BLaER1 (cell line): ENCODE data around the gene SYNGAP1.
"Not testable (repeated sequence)": the region's sequence is repeated elsewhere in the genome, so short reads cannot be mapped to it uniquely, and the experiment has no call there.

Experiments
- H3K27ac ChIP-seq: shearing (Covaris generic); formaldehyde crosslinking; 2 replicates; pipeline ENCODE4 v1.8.1; 2022
- H3K27me3 ChIP-seq: shearing (Covaris generic); formaldehyde crosslinking; 2 replicates; pipeline ENCODE4 v1.8.1; 2022
- H3K36me3 ChIP-seq: shearing (Covaris generic); formaldehyde crosslinking; 2 replicates; pipeline ENCODE4 v1.8.1; 2022
- H3K4me1 ChIP-seq: shearing (Covaris generic); formaldehyde crosslinking; 2 replicates; pipeline ENCODE4 v1.8.1; 2022
- H3K4me2 ChIP-seq: shearing (Covaris generic); formaldehyde crosslinking; 2 replicates; pipeline ENCODE4 v1.8.1; 2022
- H3K4me3 ChIP-seq: shearing (Covaris generic); formaldehyde crosslinking; 2 replicates; pipeline ENCODE4 v1.8.1; 2022
- H3K9ac ChIP-seq: shearing (Covaris generic); formaldehyde crosslinking; 2 replicates; pipeline ENCODE4 v1.8.1; 2022
- H3K9me3 ChIP-seq: shearing (Covaris generic); formaldehyde crosslinking; 2 replicates; pipeline ENCODE4 v1.8.1; 2022
- H4K20me1 ChIP-seq: shearing (Covaris generic); formaldehyde crosslinking; 2 replicates; pipeline ENCODE4 v1.8.1; 2022
- Cebpa-rat ChIP-seq: shearing (Covaris generic); IDR thresholded peaks from 2 replicates; pipeline ENCODE4 v1.8.1; 2022

SYNGAP1 gene

DNA sequence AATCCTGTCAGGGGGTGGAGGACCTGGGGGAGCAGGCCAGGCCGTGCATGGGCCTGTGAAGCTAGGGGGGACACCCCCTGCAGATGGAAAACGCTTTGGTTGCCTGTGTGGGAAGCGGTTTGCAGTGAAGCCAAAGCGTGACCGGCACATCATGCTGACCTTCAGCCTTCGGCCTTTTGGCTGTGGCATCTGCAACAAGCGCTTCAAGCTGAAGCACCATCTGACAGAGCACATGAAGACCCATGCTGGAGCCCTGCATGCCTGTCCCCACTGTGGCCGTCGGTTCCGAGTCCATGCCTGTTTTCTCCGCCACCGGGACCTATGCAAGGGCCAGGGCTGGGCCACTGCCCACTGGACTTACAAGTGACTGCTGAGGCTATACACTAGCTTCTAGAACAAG is 36.3 kb downstream of the SYNGAP1 start:
- H4K20me1 ChIP-seq = peaks cover 5% of the 10 kb centered on the region; the same call in 1 of the 2 replicates
- no peak overlapping the region for H3K27ac ChIP-seq
- peaks cover 22% of the 10 kb centered on the region for H3K4me1 ChIP-seq
- no peaks in the 10 kb centered on the region for H3K9me3 ChIP-seq
- H3K9ac ChIP-seq = no peak overlapping the region
- H3K4me2 ChIP-seq = no peak overlapping the region
- peaks cover 30% of the 10 kb centered on the region for H3K36me3 ChIP-seq
- no peak overlapping the region for H3K4me3 ChIP-seq
- no peak for TF ChIP-seq Cebpa-rat
- H3K27me3 ChIP-seq = no peaks in the 10 kb centered on the region

GRCh38 chr6:33458676-33459075 is 38.8 kb downstream of the SYNGAP1 start:
- no peak overlapping the region for H3K27ac ChIP-seq
- H4K20me1 ChIP-seq = peaks cover 5% of the 10 kb centered on the region; the same call in 1 of the 2 replicates
- no peaks in the 10 kb centered on the region for H3K9me3 ChIP-seq
- no peak for TF ChIP-seq Cebpa-rat
- peaks cover 27% of the 10 kb centered on the region for H3K36me3 ChIP-seq
- H3K9ac ChIP-seq = no peak overlapping the region
- no peaks in the 10 kb centered on the region for H3K27me3 ChIP-seq
- peaks cover 13% of the 10 kb centered on the region for H3K4me1 ChIP-seq
- H3K4me2 ChIP-seq = no peak overlapping the region
- H3K4me3 ChIP-seq = no peak overlapping the region

DNA sequence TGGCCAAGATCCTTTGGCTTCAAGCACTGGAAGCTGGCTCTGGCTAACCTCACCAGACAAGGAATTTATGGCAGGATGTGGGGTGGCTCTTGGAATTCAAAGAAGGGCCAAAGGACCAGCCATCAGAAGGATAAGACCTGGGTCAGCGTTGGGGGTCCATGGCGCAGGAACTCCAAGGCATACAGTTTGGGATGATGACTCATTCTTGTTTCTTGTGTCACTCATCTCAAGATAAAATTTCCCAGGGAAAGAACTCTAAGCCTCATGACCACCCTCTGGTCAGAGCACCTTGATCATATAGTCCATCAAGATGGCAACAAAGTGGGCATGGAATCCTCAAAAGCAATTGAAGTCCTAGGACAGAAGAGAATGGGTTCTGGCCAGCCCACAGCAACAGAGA is 39.4 kb downstream of the SYNGAP1 start:
- H3K27ac ChIP-seq = no peak overlapping the region
- no peak overlapping the region for H3K4me3 ChIP-seq
- H3K36me3 ChIP-seq = peaks cover 27% of the 10 kb centered on the region
- no peak overlapping the region for H3K9ac ChIP-seq
- H3K9me3 ChIP-seq = no peaks in the 10 kb centered on the region
- no peaks in the 10 kb centered on the region for H3K27me3 ChIP-seq
- peaks cover 12% of the 10 kb centered on the region for H3K4me1 ChIP-seq
- peaks cover 5% of the 10 kb centered on the region; the same call in 1 of the 2 replicates for H4K20me1 ChIP-seq
- no peak for TF ChIP-seq Cebpa-rat
- no peak overlapping the region for H3K4me2 ChIP-seq

GRCh38 chr6:33466075-33466735 is 46.3 kb downstream of the SYNGAP1 start:
- H3K4me3 ChIP-seq = no peak overlapping the region
- no peak for TF ChIP-seq Cebpa-rat
- no peak overlapping the region for H3K27ac ChIP-seq
- H3K36me3 ChIP-seq = no peaks in the 10 kb centered on the region
- no peak overlapping the region for H3K4me2 ChIP-seq
- no peaks in the 10 kb centered on the region for H3K4me1 ChIP-seq
- no peaks in the 10 kb centered on the region for H3K27me3 ChIP-seq
- peaks cover 8% of the 10 kb centered on the region; the same call in 1 of the 2 replicates for H3K9me3 ChIP-seq
- H4K20me1 ChIP-seq = no peaks in the 10 kb centered on the region
- H3K9ac ChIP-seq = no peak overlapping the region

GRCh38 chr6:33467091-33467490 is 47.2 kb downstream of the SYNGAP1 start:
- Histone ChIP-seq H3K9me3 (peaks cover 8% of the 10 kb centered on the region; the same call in 1 of the 2 replicates), H3K27me3 (no peaks in the 10 kb centered on the region), H3K4me3 (no peak overlapping the region), H3K9ac (no peak overlapping the region), H3K4me1 (no peaks in the 10 kb centered on the region), H4K20me1 (no peaks in the 10 kb centered on the region), H3K36me3 (no peaks in the 10 kb centered on the region), H3K4me2 (no peak overlapping the region), H3K27ac (no peak overlapping the region)
- no peak for TF ChIP-seq Cebpa-rat

DNA sequence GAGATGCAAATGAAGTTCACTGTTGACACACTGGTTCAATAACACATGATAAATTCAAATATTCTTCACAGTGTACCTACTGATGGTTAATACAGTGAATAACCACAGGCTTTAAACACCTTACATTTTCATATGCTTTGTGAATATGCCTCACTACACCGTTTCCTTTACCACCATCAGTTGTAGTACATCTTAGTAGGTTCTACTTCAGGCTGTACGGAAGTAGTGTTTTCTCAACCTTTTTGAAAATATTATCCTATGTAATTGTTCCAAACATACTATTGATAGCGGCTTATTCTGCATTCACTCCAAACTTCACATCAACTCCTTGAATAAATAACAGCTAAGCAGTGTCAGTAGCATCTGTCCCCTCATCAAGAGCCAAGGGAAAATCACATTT is 49.8 kb downstream of the SYNGAP1 start:
- H3K4me1 ChIP-seq = no peaks in the 10 kb centered on the region
- H3K36me3 ChIP-seq = no peaks in the 10 kb centered on the region
- H3K4me2 ChIP-seq = no peak overlapping the region
- no peak overlapping the region for H3K4me3 ChIP-seq
- no peaks in the 10 kb centered on the region for H4K20me1 ChIP-seq
- H3K9ac ChIP-seq = no peak overlapping the region
- H3K9me3 ChIP-seq = peaks cover 8% of the 10 kb centered on the region; the same call in 1 of the 2 replicates
- no peaks in the 10 kb centered on the region for H3K27me3 ChIP-seq
- no peak for TF ChIP-seq Cebpa-rat
- H3K27ac ChIP-seq = no peak overlapping the region

GRCh38 chr6:33477864-33478263 is 58.0 kb downstream of the SYNGAP1 start:
- H3K27me3 ChIP-seq = no peaks in the 10 kb centered on the region
- no peak overlapping the region for H3K4me3 ChIP-seq
- no peak overlapping the region for H3K4me2 ChIP-seq
- H3K36me3 ChIP-seq = no peaks in the 10 kb centered on the region
- TF ChIP-seq Cebpa-rat = no peak
- H3K4me1 ChIP-seq = no peaks in the 10 kb centered on the region
- H3K9ac ChIP-seq = no peak overlapping the region
- H4K20me1 ChIP-seq = no peaks in the 10 kb centered on the region
- H3K9me3 ChIP-seq = no peaks in the 10 kb centered on the region
- no peak overlapping the region for H3K27ac ChIP-seq

DNA sequence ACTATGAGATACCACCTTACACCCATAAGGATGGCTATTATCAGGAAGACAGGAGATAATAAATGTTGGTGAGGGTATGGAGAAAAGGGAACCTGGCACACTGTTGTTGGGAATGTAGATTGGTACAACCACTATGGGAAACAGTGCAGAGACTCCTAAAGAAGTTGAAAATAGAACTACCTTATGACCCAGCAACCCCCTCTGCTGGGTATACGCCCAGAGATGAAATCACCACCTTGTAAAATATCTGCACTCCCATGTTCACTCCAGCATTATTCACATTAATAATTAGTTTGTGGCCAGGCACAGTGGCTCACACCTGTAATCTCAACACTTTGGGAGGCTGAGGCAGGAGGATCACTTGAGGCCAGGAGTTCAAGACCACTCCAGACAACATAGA is 61.3 kb downstream of the SYNGAP1 start:
- TF ChIP-seq Cebpa-rat = no peak
- Histone ChIP-seq H3K4me1 (no peaks in the 10 kb centered on the region), H3K27me3 (no peaks in the 10 kb centered on the region), H3K4me3 (no peak overlapping the region), H3K36me3 (no peaks in the 10 kb centered on the region), H3K4me2 (no peak overlapping the region), H3K9ac (no peak overlapping the region), H3K9me3 (peaks cover 4% of the 10 kb centered on the region; the same call in 1 of the 2 replicates), H3K27ac (no peak overlapping the region), H4K20me1 (no peaks in the 10 kb centered on the region)

- H3K27ac ChIP-seq, H3K9ac ChIP-seq, H4K20me1 ChIP-seq, H3K4me1 ChIP-seq, H3K36me3 ChIP-seq, H3K4me3 ChIP-seq, H3K4me2 ChIP-seq, H3K27me3 ChIP-seq, H3K9me3 ChIP-seq: not testable (repeated sequence)
Observed at GRCh38 chr6:33482620-33483019, 62.8 kb downstream of the SYNGAP1 start.

DNA sequence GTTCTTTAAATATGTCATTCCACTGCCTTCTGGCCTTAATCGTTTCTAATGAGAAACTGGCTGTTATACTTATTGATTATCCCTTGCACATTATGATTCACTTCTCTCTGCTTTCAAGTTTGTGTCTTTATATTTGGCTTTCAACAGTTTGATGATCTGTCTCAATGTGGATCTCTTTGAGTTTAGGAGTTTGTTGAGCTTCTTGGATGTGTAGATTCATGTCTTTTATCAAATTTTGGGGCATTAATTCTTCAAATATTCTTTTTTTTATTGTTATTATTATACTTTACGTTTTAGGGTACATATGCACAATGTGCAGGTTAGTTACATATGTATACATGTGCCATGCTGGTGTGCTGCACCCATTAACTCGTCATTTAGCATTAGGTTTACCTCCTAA is 63.8 kb downstream of the SYNGAP1 start:
- no peaks in the 10 kb centered on the region for H3K36me3 ChIP-seq
- H3K27ac ChIP-seq = no peak overlapping the region
- H3K4me1 ChIP-seq = no peaks in the 10 kb centered on the region
- no peak overlapping the region for H3K9ac ChIP-seq
- H3K4me2 ChIP-seq = no peak overlapping the region
- no peaks in the 10 kb centered on the region for H3K27me3 ChIP-seq
- H3K4me3 ChIP-seq = no peak overlapping the region
- peaks cover 4% of the 10 kb centered on the region; the same call in 1 of the 2 replicates for H3K9me3 ChIP-seq
- TF ChIP-seq Cebpa-rat = no peak
- no peaks in the 10 kb centered on the region for H4K20me1 ChIP-seq

GRCh38 chr6:33484673-33485262 is 64.9 kb downstream of the SYNGAP1 start:
- H3K36me3 ChIP-seq, H3K4me3 ChIP-seq, H3K4me2 ChIP-seq, H3K27me3 ChIP-seq, H3K4me1 ChIP-seq, H4K20me1 ChIP-seq, H3K9ac ChIP-seq, H3K9me3 ChIP-seq, H3K27ac ChIP-seq: not testable (repeated sequence)

- H3K4me2 ChIP-seq, H3K9ac ChIP-seq, H3K36me3 ChIP-seq, H3K27me3 ChIP-seq, H3K4me1 ChIP-seq, H3K9me3 ChIP-seq, H4K20me1 ChIP-seq, H3K4me3 ChIP-seq, H3K27ac ChIP-seq: not testable (repeated sequence)
Observed at GRCh38 chr6:33485680-33486079, 65.8 kb downstream of the SYNGAP1 start.
